MM.1S (cell line): ENCODE data around the gene PAQR5.

Experiments used
- EZH2 ChIP-seq: fragments of 300-600 bp; sonication (generic); optimal IDR thresholded peaks from 2 replicates; pipeline ENCODE3; 2017; ENCODE audit warnings: low read depth, mild to moderate bottlenecking, antibody characterized with exemption, low read length, mixed read lengths
- EZH2phosphoT487 ChIP-seq: fragments of 300-600 bp; sonication (generic); IDR thresholded peaks from 2 replicates; pipeline ENCODE4 v1.6.1; 2018; ENCODE audit warnings: antibody characterized with exemption, low read length
- TF ChIP-seq, protein P1 (sequence below): fragments of 300-600 bp; sonication (generic); IDR thresholded peaks from 2 replicates; pipeline ENCODE4 v1.5.1; 2016; ENCODE audit warnings: antibody characterized with exemption, low read length, mixed read lengths

DNA sequence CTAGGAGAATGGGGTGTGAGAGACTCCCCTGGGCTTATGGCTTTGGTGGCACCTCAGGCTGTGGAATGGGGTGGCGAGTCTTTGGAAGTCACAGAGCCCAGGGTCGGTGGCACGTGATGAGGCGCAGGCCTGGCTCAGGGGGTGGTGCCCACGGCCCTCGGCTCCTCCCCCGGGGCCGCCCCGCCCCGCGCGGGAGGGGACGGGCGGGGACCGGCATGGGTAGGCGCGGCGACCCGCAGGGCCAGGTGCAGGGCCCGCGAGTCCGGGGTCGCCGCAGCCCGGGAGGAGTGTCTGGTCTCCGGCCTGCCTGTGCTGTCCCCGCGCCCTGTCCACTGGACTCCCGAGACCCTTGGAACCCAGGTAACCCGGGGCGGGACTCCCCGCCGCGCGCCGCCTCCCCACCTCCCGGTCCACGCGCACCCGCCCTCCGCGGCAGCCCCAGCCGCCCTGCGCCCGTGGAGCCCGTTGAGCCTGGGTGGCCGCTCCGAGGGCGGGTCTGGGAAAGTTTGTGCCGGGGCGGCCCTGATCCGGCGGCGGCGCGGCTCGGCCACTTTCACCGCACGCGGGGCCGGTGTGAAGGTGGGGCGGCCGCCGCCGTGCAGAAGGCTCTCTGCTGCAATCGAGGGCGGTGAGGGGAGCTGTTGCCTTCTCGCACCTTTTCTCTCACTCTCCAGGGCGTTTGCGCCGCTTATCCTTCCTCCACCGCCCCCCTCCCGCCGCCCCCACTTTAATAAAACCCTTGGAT is at the start of gene PAQR5:
- TF ChIP-seq, protein P1, sequence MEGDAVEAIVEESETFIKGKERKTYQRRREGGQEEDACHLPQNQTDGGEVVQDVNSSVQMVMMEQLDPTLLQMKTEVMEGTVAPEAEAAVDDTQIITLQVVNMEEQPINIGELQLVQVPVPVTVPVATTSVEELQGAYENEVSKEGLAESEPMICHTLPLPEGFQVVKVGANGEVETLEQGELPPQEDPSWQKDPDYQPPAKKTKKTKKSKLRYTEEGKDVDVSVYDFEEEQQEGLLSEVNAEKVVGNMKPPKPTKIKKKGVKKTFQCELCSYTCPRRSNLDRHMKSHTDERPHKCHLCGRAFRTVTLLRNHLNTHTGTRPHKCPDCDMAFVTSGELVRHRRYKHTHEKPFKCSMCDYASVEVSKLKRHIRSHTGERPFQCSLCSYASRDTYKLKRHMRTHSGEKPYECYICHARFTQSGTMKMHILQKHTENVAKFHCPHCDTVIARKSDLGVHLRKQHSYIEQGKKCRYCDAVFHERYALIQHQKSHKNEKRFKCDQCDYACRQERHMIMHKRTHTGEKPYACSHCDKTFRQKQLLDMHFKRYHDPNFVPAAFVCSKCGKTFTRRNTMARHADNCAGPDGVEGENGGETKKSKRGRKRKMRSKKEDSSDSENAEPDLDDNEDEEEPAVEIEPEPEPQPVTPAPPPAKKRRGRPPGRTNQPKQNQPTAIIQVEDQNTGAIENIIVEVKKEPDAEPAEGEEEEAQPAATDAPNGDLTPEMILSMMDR: no peak
- TF ChIP-seq EZH2phosphoT487 (no peak), EZH2 (no peak)
